ENCODE measurements around the gene NYAP1.

Gene NYAP1

DNA sequence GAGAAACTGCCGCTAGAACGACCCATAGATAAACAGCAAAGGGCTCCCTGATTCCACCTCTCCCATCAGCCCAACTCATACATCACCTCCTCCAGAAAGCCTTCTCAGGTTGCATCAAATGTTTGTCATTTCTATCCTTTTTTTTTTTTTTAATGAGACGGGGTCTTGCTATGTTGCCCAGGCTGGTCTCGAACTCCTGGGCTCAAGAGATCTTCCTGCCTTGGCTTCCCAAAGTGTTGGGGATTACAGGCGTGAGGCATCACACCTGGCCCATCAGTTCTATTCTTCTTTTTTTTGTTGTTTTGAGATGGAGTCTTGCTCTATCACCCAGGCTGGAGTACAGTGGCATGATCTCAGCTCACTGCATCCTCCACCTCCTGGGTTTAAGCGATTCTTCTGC, 26.7 kb upstream of the NYAP1 start:
- DNase-seq (ENCODE audit: low read depth in 1 of 2, low spot score in 1 of 2): no peak

DNA sequence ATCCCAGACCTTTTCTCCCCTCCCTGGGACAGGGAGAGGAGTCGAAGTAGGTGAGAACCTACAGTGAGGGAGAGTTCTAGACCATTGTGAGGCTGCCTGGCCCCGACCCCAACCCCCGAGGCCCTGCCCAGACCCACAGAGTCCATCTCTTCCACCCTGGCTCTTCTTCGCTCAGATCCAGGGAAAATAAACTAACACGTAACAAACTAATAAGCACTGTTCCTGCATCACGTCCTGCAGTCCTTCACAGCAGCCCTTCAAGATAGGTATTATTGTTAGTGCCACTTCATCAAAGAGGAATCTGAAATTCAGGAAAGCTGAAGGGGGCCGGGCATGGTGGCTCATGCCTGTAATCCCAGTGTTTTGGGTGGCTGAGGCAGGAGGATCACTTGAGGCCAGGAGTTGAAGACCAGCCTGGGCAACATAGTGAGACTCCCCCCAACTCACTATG, 19.5 kb upstream of the NYAP1 start, which contains the start of gene SPACDR:
SPACDR (minus strand) TSS at position 51 of the 451 bp plus-strand sequence. CDS start 235 bp downstream, outside the sequence.
- no peak for DNase-seq (ENCODE audit: low read depth in 1 of 2, low spot score in 1 of 2)

DNA sequence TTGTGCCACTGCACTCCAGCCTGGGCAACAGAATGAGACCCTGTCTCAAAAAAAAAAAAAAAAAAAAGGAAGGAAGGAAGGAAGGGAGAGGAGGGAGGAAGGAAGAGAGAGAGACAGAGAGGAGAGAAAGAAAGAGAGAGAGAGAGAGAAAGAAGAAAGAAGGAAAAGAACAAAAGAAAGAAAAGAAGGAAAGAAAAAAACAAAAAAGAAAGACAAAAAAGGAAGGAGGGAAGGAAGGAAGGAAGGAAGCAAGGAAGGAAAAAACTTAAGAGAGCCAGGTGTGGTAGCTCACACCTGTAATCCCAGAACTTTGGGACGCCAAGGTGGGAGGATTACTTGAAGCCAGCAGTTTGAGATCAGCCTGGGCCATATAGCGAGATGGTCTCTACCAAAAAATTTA, 18.9 kb upstream of the NYAP1 start:
- no peak for DNase-seq (ENCODE audit: low read depth in 1 of 2, low spot score in 1 of 2)

DNA sequence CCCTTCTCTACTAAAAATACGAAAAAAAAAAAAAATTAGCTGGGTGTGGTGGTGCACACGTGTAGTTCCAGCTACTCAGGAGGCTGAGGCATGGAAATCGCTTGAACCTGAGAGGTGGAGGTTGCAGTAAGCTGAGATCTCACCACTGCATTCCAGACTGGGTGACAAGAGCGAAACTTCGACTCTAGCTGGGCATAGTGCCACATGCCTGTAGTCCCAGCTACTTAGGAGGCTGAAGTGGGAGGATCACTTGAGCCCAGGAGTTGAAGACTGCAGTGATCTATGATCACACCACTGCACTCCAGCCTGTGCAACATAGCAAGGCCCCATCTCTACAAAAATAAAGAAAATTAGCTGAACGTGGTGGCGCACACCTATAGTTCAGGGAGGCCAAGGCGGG, 18.4 kb upstream of the NYAP1 start:
- no peak for DNase-seq (ENCODE audit: low read depth in 1 of 2, low spot score in 1 of 2)

DNA sequence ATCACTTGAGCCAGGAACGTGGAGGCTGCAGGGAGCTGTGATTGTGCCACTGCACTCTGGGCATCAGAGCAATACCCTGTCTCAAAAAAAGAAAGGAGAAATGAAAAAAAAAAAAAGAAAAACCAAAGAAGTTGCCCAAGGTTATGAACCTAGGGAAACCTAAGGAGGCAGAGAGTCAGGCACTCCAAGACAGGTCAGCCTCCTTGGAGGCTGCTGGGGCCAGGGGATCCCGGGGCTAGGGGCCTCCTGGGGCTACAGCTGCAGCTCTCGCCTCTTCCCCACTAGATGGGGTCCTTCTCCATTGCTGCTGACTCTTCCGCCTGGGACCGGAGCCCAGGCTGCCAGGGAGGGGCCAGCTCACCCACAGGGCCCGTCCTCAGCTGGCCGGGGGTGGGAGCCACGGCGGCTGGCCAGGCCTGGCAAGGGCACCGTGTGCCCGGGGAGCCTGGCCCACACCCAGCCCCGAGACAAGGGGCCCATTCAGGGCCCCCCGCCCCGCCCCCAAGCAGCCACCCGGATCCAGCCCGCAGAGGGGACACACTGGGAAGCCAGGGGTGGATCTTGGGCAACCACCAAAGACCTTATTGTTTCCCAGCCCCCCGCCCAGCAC, 17.9 kb upstream of the NYAP1 start:
- no peak for DNase-seq (ENCODE audit: low read depth in 1 of 2, low spot score in 1 of 2)

DNA sequence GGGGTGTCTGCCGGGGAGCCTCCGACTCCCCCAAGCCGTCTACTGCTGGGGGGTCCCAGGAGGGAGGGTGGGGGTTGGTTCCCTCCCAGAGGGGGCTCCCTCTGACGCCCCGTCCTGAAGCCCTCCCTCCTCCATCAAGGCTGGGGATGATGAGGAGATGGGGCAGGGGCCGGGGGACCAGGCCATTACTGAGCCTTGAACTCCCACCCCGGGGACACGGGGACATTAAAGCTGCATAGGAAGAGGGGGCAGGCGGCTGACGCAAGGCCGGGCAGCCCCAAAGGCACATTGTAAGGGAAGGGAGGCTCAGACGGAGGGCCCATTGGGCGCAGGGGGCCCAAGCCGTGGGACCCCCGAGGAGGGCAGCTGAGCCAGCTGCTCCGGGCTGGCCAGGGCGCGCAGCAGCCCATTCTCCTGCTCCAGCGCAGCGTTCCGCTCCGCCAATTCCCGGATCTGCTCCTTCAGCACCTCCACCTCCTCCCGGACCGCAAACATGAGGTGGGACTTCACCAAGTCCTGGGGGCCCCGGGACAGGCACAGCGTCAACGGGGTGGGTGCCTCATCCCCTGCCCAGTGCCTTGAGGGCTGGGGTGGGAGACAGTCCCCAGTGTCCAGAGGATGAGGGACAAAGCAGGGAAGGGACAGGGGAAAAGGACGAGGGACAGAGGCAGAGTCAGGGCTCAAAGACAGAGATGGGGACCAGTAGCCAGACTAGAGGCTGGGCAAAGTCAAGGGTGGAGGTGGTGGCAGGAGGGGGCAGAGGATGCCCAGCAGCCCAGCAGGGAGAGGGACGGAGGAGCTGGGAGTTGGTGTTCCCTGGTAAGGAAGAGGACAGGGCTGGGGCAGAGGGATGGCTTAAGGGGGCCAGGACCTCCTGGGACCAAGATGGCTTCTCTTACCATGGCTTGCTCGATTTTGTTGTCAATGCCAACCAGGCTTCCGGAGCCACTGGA, 16.8 kb upstream of the NYAP1 start:
- DNase-seq (ENCODE audit: low read depth in 1 of 2, low spot score in 1 of 2): no peak

GRCh38 chr7:100467638-100468373, 15.9 kb upstream of the NYAP1 start:
- no peak for DNase-seq (ENCODE audit: low read depth in 1 of 2, low spot score in 1 of 2)

- DNase-seq (ENCODE audit: low read depth in 1 of 2, low spot score in 1 of 2): peak; percentile 73 to 88
Observed at GRCh38 chr7:100469227-100470044, 14.3 kb upstream of the NYAP1 start.

GRCh38 chr7:100471021-100471420, 12.7 kb upstream of the NYAP1 start:
- no peak for DNase-seq (ENCODE audit: low read depth in 1 of 2, low spot score in 1 of 2)

- DNase-seq (ENCODE audit: low read depth in 1 of 2, low spot score in 1 of 2): no peak
Observed at GRCh38 chr7:100472121-100472851, 11.4 kb upstream of the NYAP1 start.

DNA sequence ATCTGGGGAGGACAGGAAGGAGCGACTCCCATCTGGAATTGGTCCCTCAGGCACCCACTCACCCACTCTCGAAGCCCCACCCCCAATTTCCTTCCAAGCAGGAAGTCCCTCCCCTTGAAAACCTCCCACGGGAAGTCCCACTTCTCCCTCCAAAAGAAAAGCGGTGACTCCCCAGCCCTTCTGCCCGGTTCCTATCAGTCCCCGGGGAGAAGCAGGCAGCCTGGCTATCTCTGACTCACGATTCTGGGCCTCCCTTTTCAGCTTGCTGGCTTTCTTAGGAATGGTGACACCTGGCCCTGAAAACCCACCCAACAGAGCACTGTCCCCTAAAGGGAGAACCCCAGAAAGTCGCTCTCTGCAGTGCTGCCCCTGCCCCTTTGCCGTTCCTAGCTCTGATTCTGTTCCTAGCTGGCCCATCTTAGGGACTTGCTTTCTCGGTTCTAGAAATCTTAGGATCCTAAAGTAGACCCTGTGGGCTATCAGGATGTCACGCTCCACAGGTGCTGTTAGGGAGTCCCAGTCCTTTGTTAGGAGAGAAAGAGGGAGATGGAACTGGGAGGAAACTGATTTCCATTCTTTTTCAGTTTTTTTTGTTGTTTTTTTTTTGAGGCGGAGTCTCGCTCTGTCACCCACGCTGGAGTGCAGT, 10.8 kb upstream of the NYAP1 start:
- DNase-seq (ENCODE audit: low read depth in 1 of 2, low spot score in 1 of 2): no peak

DNA sequence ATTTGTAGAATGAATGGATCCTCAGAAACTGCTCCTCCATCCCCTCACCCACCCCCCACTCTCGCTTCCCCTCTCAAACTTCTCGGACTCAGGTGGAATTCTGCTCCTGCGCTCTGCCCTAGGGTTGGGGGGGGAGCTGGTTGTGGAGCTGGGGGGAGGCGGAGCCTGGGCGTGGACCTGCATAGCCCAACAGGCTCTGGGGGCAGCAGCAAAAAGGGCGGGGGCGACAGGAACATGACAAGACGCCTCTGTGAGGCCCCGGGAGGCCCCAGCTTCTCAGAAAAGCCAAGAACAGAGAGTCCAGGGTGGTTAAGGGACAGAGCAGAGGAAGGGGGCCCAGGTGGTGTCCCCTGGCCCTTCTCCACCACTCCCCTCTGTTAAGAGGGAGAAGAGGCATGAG, 8.2 kb upstream of the NYAP1 start:
- DNase-seq (ENCODE audit: low read depth in 1 of 2, low spot score in 1 of 2): no peak

- DNase-seq (ENCODE audit: low read depth in 1 of 2, low spot score in 1 of 2): no peak
Observed at GRCh38 chr7:100476101-100476780, 7.5 kb upstream of the NYAP1 start.

DNA sequence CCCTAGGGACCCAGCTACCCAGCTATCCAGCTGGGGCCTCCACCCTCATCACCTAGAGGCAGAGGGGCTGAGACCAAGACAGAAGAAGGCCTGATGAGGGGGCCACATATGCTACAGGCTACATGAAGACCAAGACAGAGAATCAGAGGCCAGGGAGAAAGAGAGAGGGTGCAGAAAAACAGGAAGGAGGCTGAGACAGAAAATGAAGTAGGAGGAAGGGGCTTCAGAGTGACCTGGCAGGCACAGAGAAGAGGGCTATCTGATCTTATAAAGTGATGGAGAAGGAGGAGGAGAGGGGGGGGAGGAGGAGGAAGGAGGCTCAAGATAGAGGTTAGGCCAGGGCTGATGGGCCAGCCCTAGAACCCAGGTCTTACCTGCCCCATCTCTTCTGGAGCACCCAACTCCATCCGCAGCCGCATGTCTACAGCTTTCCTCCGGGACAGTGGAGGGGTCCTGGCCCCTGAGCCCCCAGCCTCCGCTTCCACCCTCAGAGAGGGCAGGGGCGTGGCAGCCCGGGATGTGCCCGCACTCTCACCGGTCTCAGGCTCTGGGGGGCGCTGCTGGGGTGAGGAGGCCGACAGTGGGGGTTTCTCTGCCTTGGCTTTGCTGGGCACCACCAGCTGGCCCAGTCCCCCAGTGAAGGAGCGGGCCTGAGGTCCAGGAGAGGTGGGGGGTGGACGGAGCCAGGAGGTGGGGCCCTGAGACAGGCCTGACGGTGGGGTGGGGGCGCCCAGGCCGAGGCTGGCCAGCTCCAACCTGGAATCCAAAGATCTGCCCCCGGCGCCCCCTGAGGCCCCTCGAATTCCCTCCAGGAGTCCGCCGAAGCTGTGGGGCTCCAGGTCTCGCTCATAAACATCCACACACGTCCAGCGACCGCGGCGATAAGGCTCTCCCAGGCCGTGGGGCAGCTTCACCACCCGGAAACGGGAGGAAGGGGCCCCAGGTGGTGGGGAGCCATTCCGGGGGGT, 6.5 kb upstream of the NYAP1 start:
- DNase-seq (ENCODE audit: low read depth in 1 of 2, low spot score in 1 of 2): no peak

DNA sequence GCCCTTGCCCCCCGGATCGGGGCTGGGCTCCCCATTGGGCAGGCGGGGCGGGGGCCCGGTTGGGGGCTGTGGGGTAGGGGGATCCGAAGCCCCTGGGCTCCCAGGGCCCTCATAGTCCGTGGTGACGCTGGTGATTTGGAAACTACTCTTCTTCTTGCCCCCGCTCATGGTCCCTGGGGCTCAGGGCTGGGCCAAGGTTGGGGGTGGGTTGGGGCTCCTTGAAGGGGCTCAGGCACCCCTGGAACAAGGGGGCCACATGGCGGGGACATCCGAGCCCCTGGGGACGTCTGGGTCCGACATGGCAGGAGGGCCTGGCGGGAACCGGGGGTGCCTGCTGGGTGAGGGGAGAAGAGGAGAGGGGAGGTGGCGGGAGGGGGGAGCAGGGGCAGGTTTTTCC, 5.9 kb upstream of the NYAP1 start:
- no peak for DNase-seq (ENCODE audit: low read depth in 1 of 2, low spot score in 1 of 2)

DNA sequence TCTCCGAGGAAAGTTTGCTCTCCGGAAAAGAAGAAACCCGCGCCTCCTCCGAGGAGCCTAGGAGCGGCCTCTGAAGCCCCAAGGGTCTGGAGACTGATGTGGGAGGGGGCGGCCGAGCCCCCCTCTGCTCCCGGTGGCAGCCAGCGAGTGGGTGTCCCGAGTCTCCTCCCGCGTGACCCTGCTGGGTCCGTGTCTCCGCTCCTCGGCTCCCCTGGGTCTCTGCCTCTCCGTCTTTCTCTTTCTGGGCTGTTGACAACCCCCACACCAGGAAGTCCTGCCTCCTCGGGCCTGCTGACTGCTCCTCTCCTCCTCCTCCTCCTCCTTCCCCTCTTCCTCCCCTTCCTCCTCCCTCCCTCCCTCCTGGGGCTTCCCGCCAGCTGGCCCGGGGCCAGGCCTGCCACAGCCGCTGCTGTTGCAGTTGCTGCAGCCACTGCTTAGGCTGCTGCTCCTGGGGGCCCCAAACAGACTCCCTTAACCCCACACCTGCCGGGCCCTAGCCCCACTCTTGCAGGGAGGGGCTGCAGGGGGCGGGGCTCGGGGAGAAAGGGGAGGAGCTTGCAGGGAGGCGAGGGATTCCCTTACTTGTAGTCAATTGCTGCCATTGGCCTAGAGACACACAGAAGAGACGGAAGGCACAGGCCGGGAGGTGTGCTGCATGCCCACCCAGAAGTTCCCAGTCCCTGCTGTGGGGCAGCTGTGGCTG, 4.6 kb upstream of the NYAP1 start, which contains the start of gene TSC22D4:
TSC22D4 (minus strand) TSS at position 257 of the 703 bp plus-strand sequence. CDS start 1,176 bp downstream, outside the sequence.
- DNase-seq (ENCODE audit: low read depth in 1 of 2, low spot score in 1 of 2): peak; percentile 86 to 88

DNA sequence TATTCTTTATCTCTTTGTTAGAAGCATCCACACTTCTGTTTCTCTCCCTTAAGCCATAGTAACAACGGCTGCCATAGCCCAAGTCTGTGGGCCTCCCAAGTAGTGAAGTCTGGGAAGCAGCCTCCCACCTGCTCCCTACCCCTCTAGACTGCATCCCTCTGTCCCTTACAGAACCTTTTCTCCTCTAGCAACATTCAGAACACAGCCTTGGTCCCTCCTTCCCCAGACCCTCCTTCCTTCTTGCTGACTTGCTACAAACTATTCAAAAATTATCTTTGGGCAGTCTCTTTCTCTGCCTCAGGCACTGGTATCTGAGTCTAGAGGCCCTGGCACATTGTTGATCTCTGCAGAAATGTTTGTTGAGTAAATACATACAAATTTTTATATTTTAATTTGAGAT, 2.3 kb upstream of the NYAP1 start:
- no peak for DNase-seq (ENCODE audit: low read depth in 1 of 2, low spot score in 1 of 2)
